ENCODE results near the gene PNMA6E.

The PNMA6E gene

DNA sequence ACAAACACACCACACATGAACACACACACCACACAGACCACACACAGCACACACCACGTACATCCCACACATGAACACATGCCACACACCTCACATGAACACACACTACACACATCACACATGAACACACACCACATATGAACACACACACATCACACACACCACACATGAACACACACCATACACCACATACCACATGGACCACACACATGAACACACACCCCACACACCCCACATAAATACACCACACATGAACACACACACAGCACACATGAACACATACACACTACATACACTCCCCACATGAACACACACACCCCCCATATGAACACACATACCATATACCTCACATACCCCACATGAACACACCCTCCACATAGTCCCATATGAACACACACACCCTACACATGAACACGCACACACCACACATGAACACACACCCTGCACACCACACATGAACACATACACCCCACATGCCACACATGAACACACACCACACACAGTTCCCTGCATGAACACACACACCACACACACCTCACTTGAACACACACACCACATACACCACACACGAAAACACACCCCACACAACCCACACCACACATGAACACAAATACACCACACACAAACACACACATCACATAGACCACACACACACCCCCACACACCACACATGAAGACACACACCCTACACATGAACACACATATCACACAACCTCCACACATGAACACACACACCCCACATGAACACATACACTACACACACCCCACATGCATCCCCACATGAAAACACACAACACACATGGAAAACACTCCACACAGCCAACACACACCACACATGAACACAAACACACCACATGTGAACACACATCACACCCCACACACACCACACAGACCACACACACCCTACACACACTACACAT, 18.3 kb downstream of the PNMA6E start:
- no peak for DNase-seq

DNA sequence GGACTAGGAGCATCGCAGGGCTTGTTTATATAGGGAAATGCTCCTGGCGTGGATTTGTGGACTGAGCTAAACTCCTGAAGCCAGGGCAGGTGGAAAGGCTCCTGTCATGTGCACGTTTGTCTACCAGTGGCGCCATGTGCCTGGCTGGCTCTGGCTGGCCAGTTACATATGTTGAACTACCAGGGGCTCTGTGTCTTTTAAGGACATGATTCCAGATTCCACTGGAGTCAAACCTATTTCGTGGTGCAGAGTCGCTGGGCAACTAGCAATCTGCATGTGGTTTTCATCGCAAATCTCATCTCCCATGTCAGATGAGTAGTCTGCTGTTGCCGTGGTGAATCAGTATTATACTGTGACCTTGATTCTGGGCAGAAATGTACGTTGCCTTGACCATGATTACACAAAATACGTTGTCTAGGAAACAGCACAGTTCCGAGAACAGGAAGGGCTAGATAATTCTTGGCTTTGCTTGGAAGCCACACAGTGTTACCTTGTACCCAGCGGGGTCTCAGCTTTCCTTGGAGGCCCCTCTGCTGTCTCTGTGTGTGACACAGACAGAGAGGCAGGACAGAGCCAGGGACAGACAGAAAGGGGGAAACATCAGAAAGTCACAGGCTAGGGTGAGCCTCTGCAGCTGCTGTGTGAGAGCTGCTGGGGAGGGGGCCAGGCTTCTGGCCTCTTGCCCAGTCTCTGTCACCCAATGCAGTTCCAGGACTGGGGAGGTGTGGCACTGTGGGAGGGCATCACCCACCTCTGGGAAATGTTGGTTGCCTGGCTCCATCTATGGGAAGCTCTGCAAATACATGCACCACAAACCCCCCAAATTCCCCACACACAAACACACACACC, 19.2 kb downstream of the PNMA6E start:
- peak; percentile 86 for DNase-seq

DNA sequence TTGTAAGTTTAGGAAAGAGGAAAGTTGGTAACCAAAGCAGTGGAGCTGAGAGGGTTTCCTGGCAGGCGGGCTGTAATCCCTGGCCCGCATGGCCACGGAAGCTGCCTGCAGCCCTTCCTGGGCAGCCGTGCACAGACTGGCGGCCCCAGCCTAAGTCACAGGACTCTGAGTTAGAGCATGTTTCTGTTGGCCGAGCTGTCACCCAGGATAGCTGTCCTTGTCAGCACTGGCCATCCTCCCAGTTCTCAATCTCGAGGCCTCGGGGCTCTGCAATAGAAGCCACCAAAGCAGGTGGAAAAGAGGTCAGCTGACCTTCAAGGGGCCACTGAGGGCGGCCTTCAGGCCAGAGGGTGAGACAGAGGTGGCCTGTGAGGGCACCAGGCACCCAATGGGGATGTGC, 20.5 kb downstream of the PNMA6E start:
- DNase-seq, result no peak

DNA sequence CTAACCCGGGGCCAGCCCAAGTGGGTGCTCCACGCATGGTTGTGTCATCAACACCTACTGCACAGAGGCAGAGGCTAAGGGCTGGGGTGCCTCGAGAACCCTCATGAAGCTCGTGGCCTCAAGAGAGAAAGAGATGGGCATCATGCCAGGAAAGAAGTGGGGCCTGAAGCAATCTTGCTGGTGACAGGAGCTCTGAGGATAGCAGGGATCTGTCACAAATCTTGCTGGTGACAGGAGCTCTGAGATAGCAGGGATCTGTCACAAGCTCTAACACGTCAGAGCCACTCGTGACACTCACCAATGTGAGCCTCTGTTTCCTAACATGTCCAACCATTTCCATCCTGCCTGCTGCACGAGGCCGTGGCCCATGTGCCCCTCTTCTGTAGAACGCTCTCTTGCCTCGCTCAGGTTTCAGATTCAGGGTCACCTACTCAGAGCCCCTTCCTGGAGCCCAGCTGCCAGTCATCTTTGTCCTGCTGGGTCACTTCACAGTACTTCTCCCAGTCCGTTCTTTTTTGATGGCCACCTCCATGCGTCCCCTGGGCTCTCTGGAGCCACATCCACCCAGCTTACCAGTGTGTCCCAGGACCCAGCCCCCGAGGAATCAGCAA, 21.1 kb downstream of the PNMA6E start:
- no peak for DNase-seq

GRCh38 chrX:153379508-153379907, 21.6 kb downstream of the PNMA6E start:
- DNase-seq, result no peak

- no peak for DNase-seq
Observed at GRCh38 chrX:153378607-153379006, 22.5 kb downstream of the PNMA6E start.

- DNase-seq, result no peak
Observed at GRCh38 chrX:153377727-153378126, 23.4 kb downstream of the PNMA6E start.

DNA sequence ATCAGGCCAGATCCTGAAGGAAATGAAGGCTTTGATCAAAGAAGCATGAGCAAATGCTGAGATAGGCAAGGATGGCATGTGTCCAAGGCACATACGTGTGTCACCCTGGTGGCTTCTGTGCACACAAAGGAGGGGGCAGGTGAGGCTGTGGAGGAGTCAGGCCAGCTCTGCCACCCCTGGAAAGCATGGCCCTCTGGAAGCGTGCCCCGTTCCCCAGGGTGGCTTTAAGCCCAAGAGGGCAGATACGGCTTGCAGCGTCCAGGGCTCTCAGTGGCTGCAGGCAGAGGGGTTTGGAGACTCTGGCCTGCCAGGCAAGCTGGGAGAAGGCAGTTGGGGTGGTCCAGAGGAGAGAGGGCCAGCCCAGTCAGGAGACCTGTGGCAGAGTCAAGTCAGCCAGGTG, 25.6 kb downstream of the PNMA6E start:
- no peak for DNase-seq

GRCh38 chrX:153374426-153374825, 26.7 kb downstream of the PNMA6E start:
- DNase-seq, result no peak

- no peak for DNase-seq
Observed at GRCh38 chrX:153372949-153373348, 28.2 kb downstream of the PNMA6E start.

- no peak for DNase-seq
Observed at GRCh38 chrX:153371256-153371655, 29.9 kb downstream of the PNMA6E start.

DNA sequence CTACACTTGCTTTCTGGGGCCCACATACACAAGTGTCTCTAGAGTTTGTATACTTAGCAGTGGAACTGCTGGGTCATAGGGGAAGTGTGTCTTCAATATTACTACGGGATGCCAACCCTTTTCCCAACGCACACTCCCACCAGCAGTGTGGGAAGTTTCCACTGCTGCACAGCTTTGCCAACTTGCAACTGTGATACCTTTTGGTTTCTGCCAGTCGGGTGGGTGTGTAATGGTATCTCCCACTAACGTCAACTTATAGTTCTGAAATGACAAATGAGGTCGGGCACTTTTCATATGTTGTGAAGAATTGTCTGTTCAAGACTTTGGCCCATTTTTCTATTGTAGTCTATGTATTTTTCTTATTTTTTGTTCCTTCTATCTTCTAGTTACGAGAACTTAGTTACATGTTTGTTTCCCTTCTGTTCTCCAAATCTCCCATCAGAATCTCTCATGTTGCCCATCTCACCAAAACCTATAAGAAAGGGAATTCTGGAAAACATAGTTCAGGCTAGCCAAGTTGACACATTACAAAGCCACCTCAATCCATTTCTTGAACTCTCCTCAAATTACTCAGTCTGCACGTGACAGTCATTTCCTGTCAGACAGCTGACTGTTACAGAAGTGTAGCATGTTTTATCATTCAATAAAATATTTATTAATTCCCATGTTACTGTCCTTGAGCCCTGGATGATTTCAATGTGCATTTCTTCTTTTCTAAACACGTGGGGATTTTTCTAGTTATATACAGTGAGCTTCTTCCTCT, 30.7 kb downstream of the PNMA6E start:
- DNase-seq, result no peak

GRCh38 chrX:153366878-153367538, 34.1 kb downstream of the PNMA6E start:
- DNase-seq, result no peak

DNA sequence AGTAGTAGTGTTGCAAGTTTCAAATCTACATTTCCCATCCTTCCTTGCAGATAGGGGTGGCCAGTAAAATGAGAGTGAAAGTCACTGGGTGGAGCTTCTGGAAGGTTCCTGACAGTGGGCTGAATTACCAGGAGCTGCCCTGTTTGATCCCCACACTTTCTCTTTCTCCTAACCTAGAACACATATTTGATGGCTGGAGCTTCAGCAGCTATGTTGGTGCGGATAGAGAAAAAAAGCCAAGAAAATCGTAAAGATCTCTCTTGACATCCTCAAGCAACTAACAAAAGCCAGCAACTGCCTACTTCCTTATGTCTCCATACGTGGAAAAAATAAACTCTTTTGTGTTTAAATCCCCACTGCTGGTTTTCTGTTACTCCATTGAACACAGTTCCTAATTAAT, 35.0 kb downstream of the PNMA6E start:
- DNase-seq, result no peak

GRCh38 chrX:153365670-153366069, 35.5 kb downstream of the PNMA6E start:
- no peak for DNase-seq

DNA sequence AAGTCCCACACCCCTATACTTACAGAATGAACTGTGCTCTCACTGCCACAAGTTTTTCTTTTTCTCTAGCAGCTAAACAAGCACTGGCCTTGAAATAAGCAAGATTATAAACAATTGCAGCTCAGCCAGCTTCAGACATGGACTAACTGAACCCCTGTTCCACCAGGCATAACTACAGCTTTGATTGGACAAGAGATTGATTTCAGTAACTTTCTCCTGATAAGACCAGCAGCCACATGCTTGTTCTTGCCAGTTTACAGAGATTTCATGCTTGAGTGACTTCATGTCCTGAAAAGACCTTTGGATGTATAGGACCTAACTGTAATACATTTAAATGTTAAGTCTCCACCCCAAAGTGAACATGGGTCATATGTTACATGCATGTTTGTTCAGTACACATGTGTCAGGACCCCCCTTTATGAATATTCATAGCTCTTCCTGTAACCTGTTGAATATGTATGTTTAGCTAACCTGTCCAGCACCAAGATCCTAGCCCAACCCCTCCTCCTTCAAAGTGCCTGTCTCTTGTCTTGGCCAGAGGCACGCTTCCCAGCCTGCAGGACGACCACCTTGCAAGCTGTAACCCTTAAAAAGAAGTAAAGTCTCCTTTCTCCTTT, 39.3 kb downstream of the PNMA6E start:
- DNase-seq, result no peak

DNA sequence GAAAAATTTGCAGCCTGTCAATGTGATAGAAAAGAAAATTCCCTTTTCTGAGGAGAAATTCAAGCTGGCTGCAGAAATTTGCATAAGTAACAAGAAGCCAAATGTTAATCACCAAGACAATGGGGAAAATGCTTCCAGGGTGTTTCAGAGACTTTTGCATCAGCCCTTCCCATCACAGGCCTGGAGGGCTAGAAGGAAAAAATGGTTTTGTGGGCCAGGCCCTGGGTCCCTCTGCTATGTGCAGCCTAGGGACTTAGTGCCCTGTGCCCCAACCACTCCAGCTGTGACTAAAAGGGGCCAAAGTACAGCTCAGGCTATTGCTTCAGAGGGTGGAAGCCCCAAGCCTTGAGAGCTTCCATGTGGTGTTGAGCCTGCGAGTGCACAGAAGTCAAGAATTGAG, 43.3 kb downstream of the PNMA6E start:
- DNase-seq, result no peak

DNA sequence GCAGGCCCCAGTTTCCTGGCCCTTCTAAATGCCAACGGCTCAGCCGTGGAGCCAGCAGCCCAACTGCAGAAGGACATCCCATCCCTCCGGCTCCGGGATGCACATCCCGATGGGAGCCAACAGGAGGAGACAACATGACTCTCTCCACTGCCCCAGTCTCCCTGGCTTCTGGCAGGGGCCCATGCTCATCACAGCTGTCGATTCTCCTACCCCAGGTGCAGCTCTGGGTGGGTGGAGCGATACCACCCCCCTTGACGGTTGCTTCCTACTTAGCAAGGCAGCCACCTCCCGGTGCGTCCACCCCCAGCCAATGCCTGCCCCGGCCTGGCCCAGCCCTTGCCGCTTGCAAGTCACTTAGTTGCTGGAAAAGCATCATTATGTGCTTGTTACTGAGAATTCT, 47.7 kb downstream of the PNMA6E start:
- no peak for DNase-seq

- no peak for DNase-seq
Observed at GRCh38 chrX:153352858-153353257, 48.3 kb downstream of the PNMA6E start.

- DNase-seq, result no peak
Observed at GRCh38 chrX:153351981-153352380, 49.2 kb downstream of the PNMA6E start.

- DNase-seq, result no peak
Observed at GRCh38 chrX:153349952-153350351, 51.2 kb downstream of the PNMA6E start.

DNA sequence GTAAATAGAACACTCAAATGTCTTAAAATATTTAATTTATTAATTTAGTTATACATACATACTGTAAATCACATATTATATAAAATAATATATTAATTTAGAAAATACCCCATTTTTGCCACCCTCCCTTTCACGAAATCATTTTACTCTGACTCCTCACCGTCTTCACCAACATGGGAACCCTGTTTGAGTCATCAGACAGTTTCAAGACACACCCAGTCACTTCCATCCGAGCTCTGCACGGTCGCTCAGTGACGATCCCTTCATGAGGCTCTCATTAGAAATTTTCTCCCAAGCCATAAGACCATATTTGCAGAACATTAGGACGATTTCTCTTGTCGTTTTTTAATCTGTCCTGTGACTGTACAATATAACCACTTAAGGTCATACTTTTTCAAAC, 52.7 kb downstream of the PNMA6E start:
- DNase-seq, result no peak
